HG02884 (cell line): ENCODE data around the gene SYT12.
"Not testable (repeated sequence)": the region's sequence is repeated elsewhere in the genome, so short reads cannot be mapped to it uniquely, and the experiment has no call there.

Experiments used
- ATAC-seq: cut with Tn5 transposase; IDR thresholded peaks from one replicate; pipeline ENCODE4 v1.9.1; 2021; ENCODE audit warnings: mild to moderate bottlenecking, moderate library complexity; ENCODE audit not compliant: unreplicated experiment

SYT12 gene, protein sequence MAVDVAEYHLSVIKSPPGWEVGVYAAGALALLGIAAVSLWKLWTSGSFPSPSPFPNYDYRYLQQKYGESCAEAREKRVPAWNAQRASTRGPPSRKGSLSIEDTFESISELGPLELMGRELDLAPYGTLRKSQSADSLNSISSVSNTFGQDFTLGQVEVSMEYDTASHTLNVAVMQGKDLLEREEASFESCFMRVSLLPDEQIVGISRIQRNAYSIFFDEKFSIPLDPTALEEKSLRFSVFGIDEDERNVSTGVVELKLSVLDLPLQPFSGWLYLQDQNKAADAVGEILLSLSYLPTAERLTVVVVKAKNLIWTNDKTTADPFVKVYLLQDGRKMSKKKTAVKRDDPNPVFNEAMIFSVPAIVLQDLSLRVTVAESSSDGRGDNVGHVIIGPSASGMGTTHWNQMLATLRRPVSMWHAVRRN

DNA sequence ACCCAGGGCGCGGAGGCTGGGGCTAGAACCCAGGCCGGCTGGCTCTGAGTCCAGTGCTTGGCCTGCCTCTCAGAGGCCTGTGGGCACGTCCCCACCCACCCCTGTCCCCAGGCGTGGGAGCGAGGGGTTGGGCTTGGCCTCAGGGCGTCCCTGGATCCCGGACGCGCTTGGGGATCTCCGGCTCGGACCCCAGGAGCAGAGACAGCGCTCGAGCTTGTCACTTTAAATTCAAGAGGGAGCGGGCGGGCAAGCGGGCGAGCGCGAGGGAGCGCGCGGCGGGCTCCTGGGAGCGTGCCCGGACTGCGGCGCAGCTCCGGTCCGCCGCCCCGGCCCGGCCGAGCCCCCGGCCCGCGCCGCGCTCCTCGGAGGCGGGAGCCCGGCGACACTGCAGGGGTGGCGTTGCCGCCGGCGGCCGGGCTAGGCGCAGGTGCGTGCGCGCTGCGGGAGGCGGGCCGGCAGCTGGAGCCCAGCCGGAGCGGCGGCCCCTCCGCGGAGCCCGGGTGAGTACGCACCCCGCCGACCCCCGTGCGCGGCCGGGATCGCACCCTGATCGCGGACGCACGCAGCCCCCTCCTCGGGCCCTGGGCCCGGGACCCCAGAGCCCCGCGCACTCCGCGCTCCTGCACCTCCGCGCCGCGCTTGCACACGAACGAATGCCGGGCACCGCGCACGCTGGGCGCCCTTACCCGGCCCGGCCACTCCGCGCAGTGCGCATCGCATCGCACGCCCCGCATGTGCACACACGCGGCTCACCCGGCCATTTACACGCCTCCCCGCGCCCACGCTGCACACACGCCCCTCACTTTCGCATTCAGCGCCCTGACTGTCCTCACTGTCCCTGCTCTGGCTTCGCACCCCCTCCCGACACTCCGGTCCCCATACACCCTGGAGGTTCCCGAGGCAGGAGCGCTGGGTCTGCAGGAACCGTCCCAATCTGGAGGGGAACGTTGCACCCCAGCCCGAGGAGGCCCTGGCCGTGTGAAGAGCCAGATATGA is at the start of gene SYT12:
TSS of gene SYT12 (plus strand) at position 174 of the 996 bp plus-strand sequence. CDS start 7,011 bp downstream, outside the sequence.
- ATAC-seq = no peak

DNA sequence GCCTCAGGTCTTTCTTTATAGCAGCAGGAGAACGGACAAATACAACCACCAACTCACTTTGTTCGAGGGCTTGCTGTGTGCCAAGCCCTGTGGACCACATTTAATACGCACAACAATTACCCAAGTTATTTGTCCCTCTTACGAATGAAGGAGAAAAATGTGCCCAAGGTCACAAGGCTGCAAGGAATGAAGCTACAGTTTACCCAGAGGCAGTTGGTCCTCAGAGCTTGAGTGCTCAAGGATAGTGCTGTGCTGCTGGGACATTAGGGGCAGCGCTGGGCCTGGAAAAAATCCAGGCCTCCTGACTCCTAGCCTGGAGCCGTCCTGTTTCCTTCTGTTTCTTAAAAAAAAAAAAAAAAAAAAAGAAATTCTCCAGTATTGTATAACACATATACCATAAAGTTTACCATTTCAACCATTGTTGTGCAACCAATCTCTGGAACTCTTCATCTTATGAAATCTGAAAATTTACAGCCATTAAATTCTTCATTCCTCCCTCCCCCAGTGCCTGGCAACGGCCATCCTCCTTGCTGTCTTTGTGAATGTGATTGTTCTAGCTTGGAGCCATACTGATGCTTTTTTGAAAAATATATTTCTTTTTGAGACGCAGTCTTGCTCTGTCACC is 48.9 kb upstream of the SYT12 start:
- no peak for ATAC-seq

DNA sequence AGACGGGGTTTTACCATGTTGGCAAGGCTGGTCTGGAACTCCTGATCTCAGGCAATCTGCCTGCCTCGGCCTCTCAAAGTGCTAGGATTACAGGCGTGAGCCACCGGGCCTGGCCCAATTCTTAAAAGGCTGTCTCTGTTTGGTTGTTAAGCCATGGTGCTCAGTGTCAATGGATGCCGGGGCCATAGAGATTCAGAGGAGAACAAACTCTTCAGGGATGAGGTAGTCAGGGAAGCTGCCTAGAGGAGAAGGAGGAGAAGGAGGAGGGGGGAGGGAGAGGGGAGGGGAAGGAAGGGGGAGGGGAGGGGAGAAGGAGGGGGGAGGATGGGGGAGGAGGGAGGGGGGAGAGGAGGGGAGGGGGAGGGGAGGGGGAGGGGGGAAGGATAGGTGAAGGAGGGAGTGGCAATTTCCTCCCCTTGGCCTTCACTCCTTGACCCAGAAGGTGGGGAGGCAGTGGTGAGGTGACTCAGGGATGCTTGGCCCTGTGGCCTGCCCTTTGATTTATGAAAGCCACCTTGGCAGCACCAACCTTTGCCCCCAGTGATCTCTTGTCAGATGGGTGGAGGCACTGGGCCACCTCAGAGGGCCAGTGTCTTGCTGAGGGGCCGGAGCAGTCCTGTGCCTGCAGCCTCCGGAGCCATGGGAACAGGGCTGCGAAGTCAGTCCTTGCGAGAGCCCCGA is 48.1 kb upstream of the SYT12 start, which contains the start of gene C11orf86:
TSS of gene C11orf86 (plus strand) at position 581 of the 681 bp plus-strand sequence. CDS start at position 640, 59 bp downstream.
- no peak for ATAC-seq

DNA sequence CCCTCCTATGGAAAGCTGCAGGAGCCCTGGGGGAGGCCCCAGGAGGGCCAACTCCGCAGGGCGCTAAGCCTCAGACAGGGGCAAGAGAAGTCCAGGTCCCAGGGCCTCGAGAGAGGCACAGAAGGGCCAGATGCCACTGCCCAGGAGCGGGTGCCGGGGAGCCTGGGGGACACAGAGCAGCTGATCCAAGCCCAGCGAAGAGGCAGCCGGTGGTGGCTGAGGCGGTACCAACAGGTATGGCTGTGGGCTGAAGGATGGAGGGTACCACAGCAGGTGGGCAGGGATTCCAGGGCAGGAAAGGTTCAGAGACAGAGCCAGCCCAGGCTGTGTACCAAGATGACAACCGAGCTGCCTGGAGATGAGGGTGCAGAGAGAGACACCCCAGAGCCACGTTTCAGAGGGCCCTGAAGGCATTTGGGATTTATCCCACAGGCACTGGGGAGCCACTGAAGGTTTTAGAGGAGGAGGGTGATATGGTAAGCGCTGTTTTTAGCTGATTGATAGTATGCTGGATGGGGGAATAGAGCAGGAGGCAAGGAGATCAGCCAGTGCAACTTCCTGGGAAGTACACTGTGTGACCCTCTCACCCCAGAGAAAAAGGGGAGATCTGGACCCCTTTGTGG is 47.4 kb upstream of the SYT12 start:
- ATAC-seq = no peak

DNA sequence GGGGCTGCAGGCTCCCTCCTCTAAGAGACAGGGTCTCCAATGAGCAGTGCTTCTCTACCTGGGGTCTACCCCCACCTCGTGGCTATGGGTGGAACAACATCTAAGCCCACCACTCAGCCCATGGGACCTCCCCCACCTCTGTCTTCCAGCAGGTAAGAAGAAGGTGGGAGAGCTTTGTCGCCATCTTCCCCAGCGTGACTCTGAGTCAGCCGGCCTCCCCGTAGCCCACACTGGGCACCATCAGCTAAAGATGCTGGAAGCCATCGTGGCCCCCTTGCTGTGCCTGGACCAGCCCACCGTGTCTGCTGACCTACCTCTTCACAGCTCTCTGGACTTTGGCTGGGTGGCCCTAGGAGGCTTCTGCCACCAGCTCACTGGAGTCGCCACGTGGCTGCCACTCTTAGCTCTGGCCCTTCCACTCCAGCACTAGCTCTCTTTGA is 46.9 kb upstream of the SYT12 start:
- ATAC-seq = no peak

DNA sequence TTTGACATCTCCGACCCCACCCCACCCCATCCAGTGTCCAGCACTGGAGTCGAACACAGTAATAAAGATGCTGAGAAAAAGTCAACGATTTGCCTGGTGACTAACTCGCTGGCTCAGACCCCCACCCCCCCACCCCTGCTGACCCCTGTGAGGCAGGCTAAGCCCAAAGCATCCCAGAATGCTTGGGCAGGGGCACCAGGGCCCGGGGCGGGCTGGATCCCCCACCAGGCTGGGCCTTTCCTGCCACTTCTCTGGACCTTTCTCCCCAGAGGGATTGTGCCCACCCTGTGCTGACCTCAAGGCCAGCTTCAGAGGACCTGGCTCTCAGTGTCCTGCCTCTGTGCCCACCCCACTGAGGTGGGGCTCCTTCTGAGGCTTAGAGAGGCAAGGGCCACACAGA is 46.0 kb upstream of the SYT12 start:
- ATAC-seq = no peak

DNA sequence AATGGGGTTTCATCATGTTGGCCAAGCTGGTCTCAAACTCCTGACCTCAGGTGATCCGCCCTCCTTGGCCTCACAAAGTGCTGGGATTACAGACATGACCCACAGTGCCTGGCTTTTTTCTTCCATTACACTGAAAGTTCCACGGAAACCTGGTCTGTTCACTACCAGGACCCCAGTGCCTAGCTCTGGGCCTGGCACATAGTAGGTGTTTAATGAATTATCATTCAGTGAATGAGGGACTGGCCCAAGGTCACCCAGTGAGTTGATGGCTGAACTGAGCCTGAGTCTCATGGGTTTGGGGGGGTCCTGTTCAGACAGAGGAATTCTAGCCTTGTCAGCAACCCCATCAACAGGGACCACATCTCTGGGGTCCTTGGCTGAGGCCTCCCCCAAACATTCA is 44.7 kb upstream of the SYT12 start:
- no peak for ATAC-seq

DNA sequence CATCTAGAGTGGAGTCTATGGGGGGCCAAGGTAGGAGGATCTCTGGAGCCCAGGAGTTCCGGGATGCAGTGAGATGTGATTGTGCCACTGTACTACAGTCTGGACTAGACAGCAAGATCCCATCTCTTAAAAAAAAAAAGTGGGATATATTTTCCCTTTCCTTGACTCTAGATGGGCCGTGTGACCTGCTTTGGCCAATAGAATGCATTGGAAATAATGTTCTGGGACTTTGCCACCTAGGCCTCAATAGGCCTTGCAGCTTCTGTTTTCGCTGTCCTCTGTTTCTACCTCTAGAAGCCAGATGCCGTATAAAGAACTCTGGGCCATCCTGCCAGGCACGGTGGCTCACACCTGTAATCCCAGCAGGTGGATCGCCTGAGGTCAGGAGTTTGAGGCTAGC is 44.2 kb upstream of the SYT12 start:
- ATAC-seq = no peak

DNA sequence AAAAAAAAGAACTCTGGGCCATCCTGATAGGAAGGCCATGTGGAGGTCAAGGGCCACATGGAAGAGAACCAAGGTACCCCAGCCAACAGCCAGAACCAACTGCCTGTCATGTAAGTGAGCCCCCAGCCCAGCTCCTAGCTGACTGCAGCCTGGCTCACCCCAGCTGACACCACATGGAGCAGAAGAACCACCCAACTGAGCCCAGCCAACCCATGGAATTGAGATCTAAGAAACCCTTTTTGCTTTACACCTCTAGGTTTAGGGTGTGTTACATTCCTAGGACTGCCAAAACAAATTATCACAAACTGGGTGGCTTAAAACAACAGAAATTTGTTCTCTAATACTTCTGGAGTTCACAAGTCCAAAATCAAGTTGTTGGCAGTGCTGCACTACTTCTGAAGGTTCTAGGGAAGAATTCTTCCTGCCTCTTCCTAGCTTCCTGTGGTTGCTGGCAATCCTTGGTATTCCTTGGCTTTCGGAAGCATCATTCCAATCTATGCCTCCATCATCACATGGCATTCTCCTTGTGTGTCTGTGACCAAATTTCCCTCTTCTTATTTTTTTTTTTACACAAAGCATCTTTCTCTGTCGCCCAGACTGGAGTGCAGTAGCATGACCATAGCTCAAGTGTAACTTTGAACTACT is 43.5 kb upstream of the SYT12 start:
- no peak for ATAC-seq

DNA sequence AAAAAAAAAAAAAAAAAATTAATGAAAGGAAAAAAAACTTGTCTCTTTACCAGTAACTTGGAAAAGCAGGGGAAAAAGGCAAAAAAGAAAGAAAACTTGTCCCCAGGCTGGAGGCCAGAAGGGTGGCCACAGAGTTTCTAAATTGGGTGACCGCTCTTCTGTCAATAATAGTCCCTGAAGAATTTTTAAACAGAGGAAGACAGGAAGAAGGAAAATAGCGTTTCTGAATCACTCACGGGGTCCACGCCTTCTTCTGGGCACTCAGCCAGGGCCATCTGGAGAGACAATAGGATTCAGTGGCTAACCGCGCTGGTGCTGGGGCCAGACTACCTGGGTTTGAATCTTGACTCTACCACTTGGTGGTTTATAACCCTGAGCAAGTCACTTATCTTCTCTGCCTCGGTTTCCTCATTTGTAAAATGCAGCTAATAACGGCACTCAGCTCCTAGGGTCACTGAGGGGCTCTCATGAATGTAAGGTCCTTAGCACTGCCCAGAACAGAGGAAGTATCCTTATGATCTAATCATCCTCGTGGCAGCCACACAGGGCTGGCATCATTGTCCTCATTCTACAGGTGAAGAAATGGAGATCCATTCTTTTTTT is 40.9 kb upstream of the SYT12 start:
- no peak for ATAC-seq

DNA sequence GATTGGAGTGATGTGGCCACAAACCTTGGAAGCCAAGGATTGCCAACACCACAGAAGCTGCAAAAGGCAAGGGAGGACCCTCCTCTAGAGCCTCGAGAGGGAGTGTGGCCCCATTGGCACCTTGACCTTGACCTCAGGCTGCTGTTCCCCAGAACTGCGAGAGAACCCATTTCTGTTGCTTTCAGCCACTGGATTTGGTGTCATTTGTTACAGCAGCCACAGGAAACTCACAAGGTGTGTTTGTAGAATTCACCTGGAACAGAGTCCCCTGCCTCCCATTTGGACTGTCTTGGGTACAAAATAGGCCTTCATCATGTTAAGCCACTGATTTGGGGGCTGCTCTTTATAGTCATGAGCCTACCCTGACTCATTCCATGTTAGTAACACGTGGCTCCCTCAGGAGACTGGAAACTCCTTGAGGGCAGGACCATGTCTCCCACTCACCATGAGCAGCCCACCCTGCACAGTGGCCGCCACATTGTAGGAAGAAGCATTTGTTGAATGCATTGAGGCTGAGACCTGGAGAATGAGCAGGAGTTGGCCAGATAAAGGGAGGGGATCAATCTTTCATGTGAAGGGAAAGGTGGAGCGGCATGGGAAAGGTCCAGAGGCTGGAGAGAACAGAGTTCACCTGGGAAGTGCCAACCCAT is 39.5 kb upstream of the SYT12 start:
- ATAC-seq = no peak

DNA sequence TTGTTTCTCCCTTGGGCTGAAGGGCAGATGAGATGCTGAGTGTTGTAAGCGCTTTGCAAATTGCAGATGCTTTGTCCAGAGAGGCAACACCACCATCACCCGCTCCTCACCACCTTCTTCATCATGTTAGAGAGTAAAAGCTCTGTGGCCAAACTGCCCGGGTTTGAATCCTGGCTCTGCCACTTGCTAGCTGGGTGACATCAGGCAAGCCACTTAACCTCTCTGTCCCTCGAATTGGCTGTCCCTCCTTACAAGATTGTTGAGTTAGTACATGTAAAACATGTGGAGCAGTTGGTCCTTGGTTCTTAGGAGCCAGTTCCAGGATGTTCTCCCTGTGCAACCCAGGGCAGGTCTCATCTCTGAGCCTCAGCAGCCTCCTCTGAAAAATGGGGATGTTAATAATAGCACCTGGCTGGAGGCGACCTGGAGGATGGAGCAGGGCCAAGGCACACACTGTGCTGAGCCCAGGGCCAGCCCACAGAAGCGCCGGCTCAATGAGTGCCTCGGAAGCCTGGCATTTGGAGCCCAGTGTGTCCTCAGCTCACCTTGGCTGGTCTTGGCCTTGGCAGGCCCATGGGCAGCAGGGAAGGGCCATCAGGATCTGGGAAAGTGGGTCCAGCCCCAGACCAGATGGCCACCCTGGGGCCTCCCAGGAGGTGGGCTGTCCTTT is 37.3 kb upstream of the SYT12 start:
- no peak for ATAC-seq

DNA sequence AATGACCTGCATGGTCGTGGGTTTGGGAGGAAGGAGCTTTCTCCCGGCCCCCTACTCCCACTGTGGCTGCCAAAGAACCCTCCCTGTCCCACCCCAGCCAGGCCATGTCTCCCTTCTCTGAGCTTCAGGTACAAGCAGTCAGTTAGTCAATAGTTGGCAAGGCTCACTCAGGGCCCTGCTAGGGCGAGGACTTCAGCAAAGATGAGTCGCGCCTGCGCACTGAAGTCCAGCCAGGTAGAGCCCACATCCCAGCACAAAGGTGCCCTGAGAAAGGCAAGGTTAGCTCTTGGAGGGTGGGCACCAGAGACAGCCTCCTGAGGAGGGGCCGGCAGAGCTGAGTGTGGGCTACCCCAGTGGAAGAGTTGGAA is 36.8 kb upstream of the SYT12 start:
- ATAC-seq = no peak

DNA sequence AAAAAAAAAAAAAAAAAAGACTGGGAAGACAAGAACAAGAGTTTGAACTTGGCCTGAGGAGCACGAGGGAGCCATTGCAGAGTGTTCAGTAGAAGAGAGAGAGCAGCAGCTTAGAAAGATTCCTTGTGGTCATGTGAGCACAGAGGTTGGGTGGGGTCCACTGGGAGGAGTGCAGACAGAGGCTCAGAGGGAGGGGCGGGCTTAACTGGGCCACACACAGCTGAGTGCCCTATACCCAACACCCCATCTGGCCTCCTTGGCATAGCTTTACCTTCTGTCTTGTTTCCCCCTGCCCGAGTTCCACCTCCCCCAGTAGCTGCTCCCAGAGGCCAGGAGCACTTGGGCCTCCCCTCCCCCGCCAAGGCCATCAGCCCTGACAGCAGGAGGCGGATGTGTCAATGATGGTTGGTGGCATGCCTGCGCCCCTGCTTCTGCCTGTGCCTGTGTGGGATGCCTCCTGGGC is 35.7 kb upstream of the SYT12 start:
- ATAC-seq = no peak

DNA sequence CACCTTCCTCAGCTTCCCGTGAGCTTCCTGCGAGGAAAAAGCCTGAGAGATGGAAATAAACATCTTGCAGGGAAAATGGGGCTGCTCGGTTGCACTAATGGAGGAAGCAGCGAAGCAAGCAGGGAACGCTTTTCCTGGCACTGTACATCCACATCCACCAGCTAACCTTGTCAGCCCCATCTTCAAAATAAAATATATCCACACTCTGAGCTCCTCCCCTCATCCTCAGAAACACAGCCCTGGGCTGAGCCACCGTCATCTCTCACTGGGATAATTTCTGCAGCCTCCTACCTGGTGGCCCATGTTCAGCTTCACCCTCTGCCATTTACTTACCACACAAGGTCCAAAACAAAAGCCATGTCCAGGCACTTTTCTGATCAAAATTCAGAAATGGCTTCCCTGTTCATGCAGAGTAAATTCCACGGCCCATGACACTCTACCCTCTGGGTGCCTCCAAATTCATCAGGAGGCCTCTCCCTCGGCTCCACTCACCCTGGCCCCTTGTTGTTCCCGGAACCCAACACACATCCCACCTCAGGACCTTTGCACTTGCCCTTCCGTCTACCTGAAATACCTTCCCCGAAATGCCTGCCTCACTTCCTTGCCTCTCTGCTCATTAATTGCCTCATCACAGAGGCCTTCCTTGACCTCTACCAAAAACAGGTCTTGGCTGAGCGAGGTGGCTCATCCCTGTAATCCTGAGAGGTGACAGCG is 34.9 kb upstream of the SYT12 start:
- no peak for ATAC-seq

DNA sequence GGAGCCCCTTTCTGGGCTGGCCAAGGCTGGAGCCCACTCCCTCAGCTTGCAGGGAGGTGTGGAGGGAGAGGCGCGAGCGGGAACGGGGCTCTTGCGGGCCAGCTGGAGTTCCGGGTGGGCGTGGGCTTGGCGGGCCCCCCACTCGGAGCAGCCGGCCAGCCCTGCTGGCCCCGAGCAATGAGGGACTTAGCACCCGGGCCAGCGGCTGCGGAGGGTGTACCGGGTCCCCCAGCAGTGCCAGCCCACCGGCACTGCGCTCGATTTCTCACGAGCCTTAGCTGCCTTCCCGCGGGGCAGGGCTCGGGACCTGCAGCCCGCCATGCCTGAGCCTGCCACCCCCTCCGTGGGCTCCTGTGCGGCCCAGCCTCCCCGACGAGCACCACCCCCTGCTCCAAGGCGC is 34.2 kb upstream of the SYT12 start:
- ATAC-seq = not testable (repeated sequence)

DNA sequence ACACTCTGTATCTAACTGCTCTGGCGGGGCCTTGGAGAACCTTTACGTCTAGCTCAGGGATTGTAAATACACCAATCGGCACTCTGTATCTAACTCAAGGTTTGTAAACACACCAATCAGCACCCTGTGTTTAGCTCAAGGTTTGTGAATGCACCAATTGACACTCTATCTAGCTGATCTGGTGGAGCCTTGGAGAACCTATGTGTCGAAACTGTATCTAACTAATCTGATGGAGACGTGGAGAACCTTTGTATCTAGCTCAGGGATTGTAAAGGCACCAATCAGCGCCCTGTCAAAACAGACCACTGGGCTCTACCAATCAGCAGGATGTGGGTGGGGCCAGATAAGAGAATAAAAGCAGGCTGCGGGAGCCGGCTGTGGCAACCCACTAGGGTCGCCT is 33.6 kb upstream of the SYT12 start:
- ATAC-seq = not testable (repeated sequence)
